Kidney (tissue), 14 donors: ENCODE data around the gene ARL5A. TPM values are rescaled to one million over a fixed set of nuclear protein-coding genes. Genes with fewer than 3 reads are reported as not detected.

ENCODE experiments used
- DNase-seq, 5 donors: peaks; one replicate each; pipeline ENCODE4 v3.0.0-alpha.2; 2013 to 2020
- FAIRE-seq: peaks from 2 replicates; lab custom pipeline; 2012; peaks lifted over from hg19 to GRCh38; lab: Jason Lieb, UNC
- H3K27ac ChIP-seq, 2 donors: one replicate each; pipeline ENCODE4 v1.7.0; 2013; ENCODE audit warnings: low read depth in 2 of 2, low read length in 2 of 2, inconsistent platforms in 1 of 2
- H3K27me3 ChIP-seq: one replicate; pipeline ENCODE4 v1.7.1; 2013; ENCODE audit warnings: low read length, inconsistent platforms; ENCODE audit not compliant: control insufficient read depth, insufficient read depth
- H3K36me3 ChIP-seq, 3 donors: one replicate each; pipeline versions ENCODE4 v1.7.0 to v1.7.1; 2013; ENCODE audit warnings: low read length in 3 of 3, control low read depth in 1 of 3, inconsistent platforms in 1 of 3; ENCODE audit not compliant: insufficient read depth in 3 of 3, control insufficient read depth in 2 of 3
- H3K4me1 ChIP-seq, 3 donors: one replicate each; pipeline versions ENCODE4 v1.7.0 to v1.7.1; 2013; ENCODE audit warnings: low read length in 3 of 3, inconsistent platforms in 1 of 3, low read depth in 1 of 3; ENCODE audit not compliant: control insufficient read depth in 2 of 3, insufficient read depth in 2 of 3
- H3K4me3 ChIP-seq, 3 donors: one replicate each; pipeline versions ENCODE4 v1.7.0 to v1.8.1; 2013; ENCODE audit warnings: low read length in 3 of 3, control low read depth in 1 of 3, inconsistent platforms in 1 of 3
- H3K9ac ChIP-seq, 3 donors: one replicate each; pipeline versions ENCODE4 v1.7.0 to v1.7.1; 2013; ENCODE audit warnings: low read length in 3 of 3, control low read depth in 1 of 3, inconsistent platforms in 1 of 3
- H3K9me3 ChIP-seq, 3 donors: one replicate each; pipeline versions ENCODE4 v1.7.0 to v1.7.1; 2013; ENCODE audit warnings: low read length in 3 of 3, control low read depth in 1 of 3, inconsistent platforms in 1 of 3; ENCODE audit not compliant: control insufficient read depth in 2 of 3, insufficient read depth in 1 of 3
- intact Hi-C: fragments of 100-400 bp; cut with DNase I; formaldehyde crosslinking; loops from one replicate; pipeline ENCODE4 v1.11.1; 2022
- polyA plus RNA-seq: library from polyadenylated mRNA; stranded (reverse); fragments of 350-450 nt; fragmentation: Illumina TruSeq; extraction: RNeasy Lipid Tissue Mini Kit (QIAGEN cat#74804); gene quantifications from one replicate; pipeline ENCODE4 v1.2.3, GENCODE V29; 2014; ENCODE audit warnings: low read depth, low replicate concordance; ENCODE audit not compliant: insufficient read depth
- total RNA-seq: library from RNA; stranded (reverse); fragmentation: NEBNext Ultra II Directional; extraction: Animal tissue kit (Norgen Biotek cat#: 25700); gene quantifications from one replicate; pipeline ENCODE4 v1.2.1, GENCODE V29; 2021
- TF ChIP-seq, protein P1 (sequence below): IDR thresholded peaks from 3 replicates; pipeline ENCODE4 v1.5.1; 2012; ENCODE audit warnings: mild to moderate bottlenecking, moderate library complexity, borderline replicate concordance; ENCODE audit not compliant: insufficient read depth; ENCODE audit errors: extremely low read depth
- donor health status: control.
- donor health status: control.
- donor health status: control.
- donor health status: control.
- donor health status: control.
- donor health status: DM: yes; HTN: yes; CAD: no.
- donor health status: Normal renal cell carcinoma (clear cell type).

Gene ARL5A
- total and polyA plus RNA-seq, 2 donors from 2014 or later, result 18.1 to 47.3 TPM

- no peaks in the 10 kb centered on the region for H3K27me3 ChIP-seq
- H3K9ac ChIP-seq, result no peak overlapping the region
- no peak overlapping the region for H3K27ac ChIP-seq
- FAIRE-seq, result no peak
- DNase-seq, result no peak
- no peaks in the 10 kb centered on the region for H3K9me3 ChIP-seq
- no peaks in the 10 kb centered on the region for H3K4me1 ChIP-seq
- TF ChIP-seq, protein P1, sequence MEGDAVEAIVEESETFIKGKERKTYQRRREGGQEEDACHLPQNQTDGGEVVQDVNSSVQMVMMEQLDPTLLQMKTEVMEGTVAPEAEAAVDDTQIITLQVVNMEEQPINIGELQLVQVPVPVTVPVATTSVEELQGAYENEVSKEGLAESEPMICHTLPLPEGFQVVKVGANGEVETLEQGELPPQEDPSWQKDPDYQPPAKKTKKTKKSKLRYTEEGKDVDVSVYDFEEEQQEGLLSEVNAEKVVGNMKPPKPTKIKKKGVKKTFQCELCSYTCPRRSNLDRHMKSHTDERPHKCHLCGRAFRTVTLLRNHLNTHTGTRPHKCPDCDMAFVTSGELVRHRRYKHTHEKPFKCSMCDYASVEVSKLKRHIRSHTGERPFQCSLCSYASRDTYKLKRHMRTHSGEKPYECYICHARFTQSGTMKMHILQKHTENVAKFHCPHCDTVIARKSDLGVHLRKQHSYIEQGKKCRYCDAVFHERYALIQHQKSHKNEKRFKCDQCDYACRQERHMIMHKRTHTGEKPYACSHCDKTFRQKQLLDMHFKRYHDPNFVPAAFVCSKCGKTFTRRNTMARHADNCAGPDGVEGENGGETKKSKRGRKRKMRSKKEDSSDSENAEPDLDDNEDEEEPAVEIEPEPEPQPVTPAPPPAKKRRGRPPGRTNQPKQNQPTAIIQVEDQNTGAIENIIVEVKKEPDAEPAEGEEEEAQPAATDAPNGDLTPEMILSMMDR, result no peak
- no peak overlapping the region for H3K4me3 ChIP-seq
- no peaks in the 10 kb centered on the region for H3K36me3 ChIP-seq
- intact Hi-C loops, result no loop called here
Observed at GRCh38 chr2:151758744-151759143, 69.5 kb downstream of the ARL5A start.

GRCh38 chr2:151757861-151758260 is 70.4 kb downstream of the ARL5A start:
- TF ChIP-seq, protein P1, result no peak
- intact Hi-C loops, result no loop called here
- Histone ChIP-seq H3K9ac (no peak overlapping the region), H3K4me1 (no peaks in the 10 kb centered on the region), H3K4me3 (no peak overlapping the region), H3K9me3 (no peaks in the 10 kb centered on the region), H3K36me3 (no peaks in the 10 kb centered on the region), H3K27ac (no peak overlapping the region), H3K27me3 (no peaks in the 10 kb centered on the region)
- FAIRE-seq, result no peak
- DNase-seq, result no peak

- no peaks in the 10 kb centered on the region for H3K9me3 ChIP-seq
- H3K4me1 ChIP-seq, result no peaks in the 10 kb centered on the region
- FAIRE-seq (no peak), DNase-seq (no peak)
- H3K27ac ChIP-seq, result no peak overlapping the region
- no peaks in the 10 kb centered on the region for H3K27me3 ChIP-seq
- H3K36me3 ChIP-seq, result no peaks in the 10 kb centered on the region
- H3K4me3 ChIP-seq, result no peak overlapping the region
- TF ChIP-seq, protein P1, result no peak
- H3K9ac ChIP-seq, result no peak overlapping the region
- intact Hi-C loops, result no loop called here
Observed at GRCh38 chr2:151756820-151757219, 71.4 kb downstream of the ARL5A start.

- intact Hi-C loops, result no loop called here
- TF ChIP-seq, protein P1, result no peak
- FAIRE-seq, result no peak
Observed at GRCh38 chr2:151754253-151754897, 73.8 kb downstream of the ARL5A start.

More at GRCh38 chr2:151754253-151754897, 73.8 kb downstream of the ARL5A start:
- Histone ChIP-seq H3K36me3 (no peaks in the 10 kb centered on the region), H3K27ac (no peak overlapping the region), H3K27me3 (no peaks in the 10 kb centered on the region), H3K9me3 (no peaks in the 10 kb centered on the region), H3K9ac (no peak overlapping the region), H3K4me1 (no peaks in the 10 kb centered on the region), H3K4me3 (no peak overlapping the region)
- no peak for DNase-seq
